Bronchial epithelial cell (primary cell): ENCODE results near the gene SPOCK2. TPM values are rescaled to one million over a fixed set of nuclear protein-coding genes. Genes with fewer than 3 reads are reported as not detected.

ENCODE experiments used
- DNase-seq: peaks from one replicate; pipeline ENCODE4 v3.0.0-alpha.2; 2010; ENCODE audit warnings: low read depth
- FAIRE-seq: peaks from 2 replicates; lab custom pipeline; 2011; peaks lifted over from hg19 to GRCh38; lab: Jason Lieb, UNC
- H3K27me3 ChIP-seq: 2 replicates; pipeline ENCODE4 v1.5.1; 2011; ENCODE audit warnings: low read length; ENCODE audit not compliant: control insufficient read depth, insufficient read depth
- H3K36me3 ChIP-seq: 2 replicates; pipeline ENCODE4 v1.5.1; 2011; ENCODE audit warnings: low read length; ENCODE audit not compliant: control insufficient read depth, insufficient read depth
- H3K4me3 ChIP-seq: 2 replicates; pipeline ENCODE4 v1.5.1; 2011; ENCODE audit warnings: mild to moderate bottlenecking, low read depth, low read length, control low read depth
- total RNA-seq: library from RNA; depleted of rRNA; stranded (reverse); fragments of >200 nt; gene quantifications from 2 replicates; pipeline ENCODE4 v1.2.1, GENCODE V29; 2014
- TF ChIP-seq, protein P1 (sequence below): IDR thresholded peaks from 2 replicates; pipeline ENCODE4 v1.5.1; 2011; ENCODE audit warnings: mild to moderate bottlenecking, moderate library complexity, low read length, control low read depth, inconsistent platforms; ENCODE audit not compliant: insufficient read depth, severe bottlenecking

The SPOCK2 gene
- total RNA-seq, 1 donor from 2014 or later: 0.26 TPM

DNA sequence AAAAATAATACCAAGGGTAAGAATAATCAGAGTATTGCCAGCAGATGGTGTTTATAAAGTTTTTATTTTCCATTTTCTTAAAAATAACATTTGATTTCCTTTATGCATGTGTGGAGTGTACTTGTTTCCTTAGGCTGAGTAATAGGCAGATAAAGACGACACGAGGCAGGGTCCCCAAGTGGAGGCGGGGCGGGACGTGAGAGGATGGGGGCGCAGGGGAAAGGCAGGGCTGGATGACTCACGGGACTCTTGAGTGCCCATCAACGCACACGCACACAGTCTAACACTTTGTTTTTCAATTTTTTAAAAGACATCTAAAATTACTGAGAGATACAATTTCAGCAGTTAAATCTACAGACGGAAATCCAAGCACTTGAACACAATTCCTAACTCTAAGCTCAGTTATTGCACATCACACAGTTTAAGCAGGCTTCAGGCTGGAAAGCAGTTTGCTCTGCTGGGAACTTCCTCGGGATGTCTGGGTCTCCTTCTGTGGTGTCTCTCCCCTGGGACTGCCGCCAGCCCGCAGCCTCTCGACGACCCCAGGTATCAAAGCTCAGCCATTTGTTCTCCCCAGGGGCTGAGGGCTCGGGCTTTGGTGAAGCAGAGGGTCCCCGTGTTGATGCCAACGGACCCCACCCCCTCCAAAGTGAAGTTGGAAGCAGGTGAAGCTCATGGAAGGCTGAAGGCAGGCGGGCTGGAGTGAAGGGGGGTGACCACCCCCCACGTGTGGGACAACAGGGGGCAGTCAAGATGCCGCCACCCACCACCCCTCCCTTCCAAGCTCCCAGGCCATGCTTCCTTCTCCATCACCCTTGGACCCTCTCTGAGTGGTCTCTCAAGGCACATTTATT is 29.1 kb downstream of the SPOCK2 start:
- DNase-seq: no peak
- Histone ChIP-seq H3K36me3 (no peaks in the 10 kb centered on the region), H3K27me3 (peaks cover 4% of the 10 kb centered on the region), H3K4me3 (no peak overlapping the region)
- TF ChIP-seq, protein P1, sequence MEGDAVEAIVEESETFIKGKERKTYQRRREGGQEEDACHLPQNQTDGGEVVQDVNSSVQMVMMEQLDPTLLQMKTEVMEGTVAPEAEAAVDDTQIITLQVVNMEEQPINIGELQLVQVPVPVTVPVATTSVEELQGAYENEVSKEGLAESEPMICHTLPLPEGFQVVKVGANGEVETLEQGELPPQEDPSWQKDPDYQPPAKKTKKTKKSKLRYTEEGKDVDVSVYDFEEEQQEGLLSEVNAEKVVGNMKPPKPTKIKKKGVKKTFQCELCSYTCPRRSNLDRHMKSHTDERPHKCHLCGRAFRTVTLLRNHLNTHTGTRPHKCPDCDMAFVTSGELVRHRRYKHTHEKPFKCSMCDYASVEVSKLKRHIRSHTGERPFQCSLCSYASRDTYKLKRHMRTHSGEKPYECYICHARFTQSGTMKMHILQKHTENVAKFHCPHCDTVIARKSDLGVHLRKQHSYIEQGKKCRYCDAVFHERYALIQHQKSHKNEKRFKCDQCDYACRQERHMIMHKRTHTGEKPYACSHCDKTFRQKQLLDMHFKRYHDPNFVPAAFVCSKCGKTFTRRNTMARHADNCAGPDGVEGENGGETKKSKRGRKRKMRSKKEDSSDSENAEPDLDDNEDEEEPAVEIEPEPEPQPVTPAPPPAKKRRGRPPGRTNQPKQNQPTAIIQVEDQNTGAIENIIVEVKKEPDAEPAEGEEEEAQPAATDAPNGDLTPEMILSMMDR: no peak
- FAIRE-seq: no peak

- peaks cover 4% of the 10 kb centered on the region for H3K27me3 ChIP-seq
- DNase-seq (no peak), FAIRE-seq (no peak)
- H3K36me3 ChIP-seq: no peaks in the 10 kb centered on the region
- TF ChIP-seq, protein P1: no peak
- H3K4me3 ChIP-seq: no peak overlapping the region
These were observed 29.9 kb downstream of the SPOCK2 start for GRCh38 chr10:72058347-72058898.

GRCh38 chr10:72056932-72057751 is 31.2 kb downstream of the SPOCK2 start:
- TF ChIP-seq, protein P1: no peak
- Histone ChIP-seq H3K4me3 (no peak overlapping the region), H3K36me3 (no peaks in the 10 kb centered on the region), H3K27me3 (peaks cover 4% of the 10 kb centered on the region)
- DNase-seq: no peak
- no peak for FAIRE-seq

DNA sequence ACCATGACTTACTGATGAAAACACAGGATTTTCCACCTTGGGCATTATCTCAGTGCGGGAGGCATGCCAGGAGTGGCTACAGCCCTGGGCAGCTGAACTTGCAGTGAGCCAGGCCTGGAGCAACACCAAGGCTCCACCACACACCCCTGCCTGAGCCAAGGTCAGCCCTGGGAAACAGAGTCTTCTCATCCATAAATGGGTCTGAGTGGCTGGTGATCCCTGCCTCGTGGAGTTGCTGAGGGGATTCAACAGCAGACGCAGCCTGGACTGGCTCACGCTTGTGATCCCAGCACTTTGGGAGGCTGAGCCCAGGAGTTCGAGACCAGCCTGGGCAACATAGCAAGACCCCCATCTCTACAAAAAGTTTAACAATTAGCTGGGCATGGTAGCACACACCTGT is 32.2 kb downstream of the SPOCK2 start:
- Histone ChIP-seq H3K36me3 (no peaks in the 10 kb centered on the region), H3K4me3 (no peak overlapping the region), H3K27me3 (peaks cover 4% of the 10 kb centered on the region)
- TF ChIP-seq, protein P1: no peak
- DNase-seq (no peak), FAIRE-seq (no peak)

GRCh38 chr10:72053690-72054089 is 34.7 kb downstream of the SPOCK2 start:
- peaks cover 4% of the 10 kb centered on the region for H3K27me3 ChIP-seq
- DNase-seq: no peak
- TF ChIP-seq, protein P1: no peak
- H3K4me3 ChIP-seq: no peak overlapping the region
- H3K36me3 ChIP-seq: no peaks in the 10 kb centered on the region
- FAIRE-seq: no peak
